OCI-LY3 (cell line): ENCODE results near the gene FRAS1.

ENCODE experiments used
- H2AFZ ChIP-seq: fragments of 200-600, 300-600 bp; shearing (Covaris generic); 2 replicates; pipeline ENCODE4 v1.6.0; 2014; ENCODE audit warnings: antibody characterized with exemption, low read depth, low read length
- H3K27ac ChIP-seq: fragments of 200-600, 300-600 bp; sonication (generic); 2 replicates; pipeline ENCODE4 v1.5.1; 2014; ENCODE audit warnings: mild to moderate bottlenecking, low read length, moderate library complexity, mixed read lengths
- H3K27me3 ChIP-seq: fragments of 200-600, 300-600 bp; sonication (generic); 2 replicates; pipeline ENCODE4 v1.6.1; 2014; ENCODE audit warnings: low read depth, low read length, mixed read lengths
- H3K36me3 ChIP-seq: fragments of 200-600, 300-600 bp; sonication (generic); replicated peaks from 2 replicates; pipeline ENCODE3; 2014; ENCODE audit warnings: low read depth, low read length, mixed read lengths
- H3K4me1 ChIP-seq: fragments of 300-600, 200-600 bp; sonication (generic); 2 replicates; pipeline ENCODE4 v1.6.1; 2014; ENCODE audit warnings: low read length, mixed read lengths
- H3K4me2 ChIP-seq: fragments of 200-600, 300-600 bp; sonication (generic); 2 replicates; pipeline ENCODE4 v1.6.1; 2014; ENCODE audit warnings: low read length, mixed read lengths
- H3K4me3 ChIP-seq: fragments of 300-600, 200-600 bp; sonication (generic); 2 replicates; pipeline ENCODE4 v1.5.1; 2014; ENCODE audit warnings: antibody characterized with exemption, mild to moderate bottlenecking, low read length, moderate library complexity
- H3K79me2 ChIP-seq: fragments of 300-600, 200-600 bp; shearing (Covaris generic); 2 replicates; pipeline ENCODE4 v1.6.1; 2014; ENCODE audit warnings: mild to moderate bottlenecking, low read length, mixed read lengths
- H3K9ac ChIP-seq: fragments of 300-600, 200-600 bp; shearing (Covaris generic); 2 replicates; pipeline ENCODE4 v1.6.0; 2014; ENCODE audit warnings: mild to moderate bottlenecking, low read length, moderate library complexity
- H3K9me3 ChIP-seq: fragments of 200-600, 300-600 bp; shearing (Covaris generic); 2 replicates; pipeline ENCODE4 v1.6.1; 2014; ENCODE audit warnings: low read length, mixed read lengths; ENCODE audit not compliant: insufficient read depth
- H4K20me1 ChIP-seq: fragments of 200-600, 300-600 bp; sonication (generic); 2 replicates; pipeline ENCODE4 v1.6.1; 2016; ENCODE audit warnings: low read length, mixed read lengths; ENCODE audit not compliant: insufficient read depth
- CTCF ChIP-seq: fragments of 200-600, 300-600 bp; sonication (generic); IDR thresholded peaks from 2 replicates; pipeline ENCODE4 v1.5.1; 2014; ENCODE audit warnings: antibody characterized with exemption, low read length, low read depth
- EZH2phosphoT487 ChIP-seq: fragments of 200-600 bp; shearing (Covaris generic); IDR thresholded peaks from 2 replicates; pipeline ENCODE4 v1.6.1; 2018; ENCODE audit warnings: antibody characterized with exemption, mixed run types, low read depth

FRAS1 gene

GRCh38 chr4:78018271-78019049, 38.7 kb upstream of the FRAS1 start:
- no peak overlapping the region for H3K9ac ChIP-seq
- no peaks in the 10 kb centered on the region for H3K9me3 ChIP-seq
- no peaks in the 10 kb centered on the region for H3K4me1 ChIP-seq
- no peaks in the 10 kb centered on the region for H3K36me3 ChIP-seq
- H3K79me2 ChIP-seq = no peaks in the 10 kb centered on the region
- TF ChIP-seq EZH2phosphoT487 (no peak), CTCF (no peak)
- no peak overlapping the region for H3K4me2 ChIP-seq
- H2AFZ ChIP-seq = no peak overlapping the region
- no peaks in the 10 kb centered on the region for H4K20me1 ChIP-seq
- no peak overlapping the region for H3K4me3 ChIP-seq
- no peak overlapping the region for H3K27ac ChIP-seq
- no peaks in the 10 kb centered on the region for H3K27me3 ChIP-seq

GRCh38 chr4:78019414-78019813, 37.7 kb upstream of the FRAS1 start:
- H4K20me1 ChIP-seq = no peaks in the 10 kb centered on the region
- no peak overlapping the region for H3K9ac ChIP-seq
- H3K36me3 ChIP-seq = no peaks in the 10 kb centered on the region
- no peak overlapping the region for H2AFZ ChIP-seq
- no peaks in the 10 kb centered on the region for H3K27me3 ChIP-seq
- H3K27ac ChIP-seq = no peak overlapping the region
- H3K4me3 ChIP-seq = no peak overlapping the region
- no peaks in the 10 kb centered on the region for H3K4me1 ChIP-seq
- TF ChIP-seq CTCF (no peak), EZH2phosphoT487 (no peak)
- H3K79me2 ChIP-seq = no peaks in the 10 kb centered on the region
- no peaks in the 10 kb centered on the region for H3K9me3 ChIP-seq
- H3K4me2 ChIP-seq = no peak overlapping the region

- Histone ChIP-seq H2AFZ (no peak overlapping the region), H3K27ac (no peak overlapping the region), H3K9ac (no peak overlapping the region), H3K4me2 (no peak overlapping the region), H3K36me3 (no peaks in the 10 kb centered on the region), H4K20me1 (no peaks in the 10 kb centered on the region), H3K4me1 (no peaks in the 10 kb centered on the region), H3K9me3 (no peaks in the 10 kb centered on the region), H3K4me3 (no peak overlapping the region), H3K27me3 (no peaks in the 10 kb centered on the region), H3K79me2 (no peaks in the 10 kb centered on the region)
- TF ChIP-seq CTCF = no peak
- TF ChIP-seq EZH2phosphoT487 = no peak
Observed at GRCh38 chr4:78020677-78021076, 36.4 kb upstream of the FRAS1 start.

DNA sequence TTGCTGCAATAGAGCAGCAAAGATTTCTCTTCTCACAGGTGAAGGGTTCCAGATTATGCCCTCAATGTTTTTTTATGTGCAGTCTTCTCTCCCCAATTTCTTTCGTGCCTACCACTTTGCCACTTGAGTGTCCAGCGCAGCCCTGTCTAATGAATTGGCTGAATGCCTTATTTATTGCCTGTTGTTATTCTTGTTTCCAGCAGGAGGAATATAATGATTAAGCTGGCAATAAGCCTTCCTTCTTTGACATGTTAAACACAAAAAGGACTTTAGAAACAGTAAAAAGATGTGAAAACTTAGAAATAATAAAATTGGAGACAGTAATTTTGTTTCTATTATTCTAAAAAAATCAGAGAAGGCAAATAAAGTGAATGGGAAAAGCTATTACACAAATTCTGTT, 34.6 kb upstream of the FRAS1 start:
- Histone ChIP-seq H3K4me1 (no peaks in the 10 kb centered on the region), H3K27ac (no peak overlapping the region), H3K9ac (no peak overlapping the region), H3K79me2 (no peaks in the 10 kb centered on the region), H3K4me3 (no peak overlapping the region), H3K27me3 (no peaks in the 10 kb centered on the region), H2AFZ (no peak overlapping the region), H4K20me1 (no peaks in the 10 kb centered on the region), H3K9me3 (no peaks in the 10 kb centered on the region), H3K36me3 (no peaks in the 10 kb centered on the region), H3K4me2 (no peak overlapping the region)
- no peak for TF ChIP-seq CTCF
- TF ChIP-seq EZH2phosphoT487 = no peak
